Stimulated activated CD8-positive, alpha-beta memory T cell treated with anti-CD3 and anti-CD28 coated beads, Interleukin-4, amount 100 ng/mL, for 1 hour (primary cell): Measurements from ENCODE around the gene ANO7.
"Not testable (repeated sequence)": the region's sequence is repeated elsewhere in the genome, so short reads cannot be mapped to it uniquely, and the experiment has no call there.

Experiments used
- DNase-seq, 2 donors: peaks; one replicate each; pipeline ENCODE4 v3.0.0-alpha.2; 2020; ENCODE audit warnings: low read depth in 2 of 2, low spot score in 1 of 2

ANO7 gene

DNA sequence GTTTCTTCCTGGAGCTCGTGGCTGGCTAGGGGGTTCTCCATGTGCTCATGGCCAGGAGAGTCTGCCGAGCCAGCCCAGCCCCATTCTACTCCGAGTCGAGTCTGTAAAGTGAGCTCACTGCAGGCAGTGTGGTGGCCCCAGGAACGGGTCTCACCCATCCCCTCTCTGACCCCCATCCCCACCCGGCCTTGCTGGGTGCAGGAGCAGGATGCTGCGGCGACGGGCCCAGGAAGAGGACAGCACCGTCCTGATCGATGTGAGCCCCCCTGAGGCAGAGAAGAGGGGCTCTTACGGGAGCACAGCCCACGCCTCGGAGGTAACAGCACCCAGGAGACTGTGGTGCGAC is 1.4 kb downstream of the ANO7 start:
- no peak for DNase-seq

DNA sequence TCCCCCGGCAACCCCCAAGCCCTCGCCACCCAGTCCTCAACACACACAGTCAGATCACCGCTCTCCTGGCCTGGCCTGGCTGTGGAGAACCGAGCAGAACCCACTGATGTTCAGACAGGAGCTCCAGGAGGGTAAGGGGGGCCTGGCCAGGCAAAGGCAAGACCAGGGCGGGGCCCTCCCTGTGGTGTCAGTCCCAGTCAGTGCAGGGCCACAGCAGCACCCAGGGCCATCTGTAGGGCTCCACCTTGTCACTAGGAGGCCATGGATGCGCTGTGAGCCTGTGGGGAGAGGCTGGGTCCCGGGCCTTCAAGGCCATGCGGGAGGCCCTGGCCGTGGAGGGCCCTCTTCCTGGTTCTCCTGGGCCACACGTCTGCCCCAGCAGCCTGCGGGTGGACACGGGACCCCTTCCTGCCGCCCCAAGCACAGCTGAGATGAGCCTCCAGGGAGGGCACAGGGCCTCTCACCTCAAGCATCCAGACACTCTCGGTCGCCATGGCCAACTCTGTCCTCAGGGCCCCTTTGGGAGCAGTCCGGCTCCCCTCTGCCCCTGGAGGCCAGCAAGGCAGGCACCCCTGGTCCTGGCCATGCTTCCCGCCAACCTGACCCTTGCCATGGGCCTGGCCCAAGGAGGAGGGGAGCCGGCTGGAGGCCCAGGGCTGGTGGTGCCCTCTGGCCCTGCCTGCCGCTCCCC is 2.0 kb downstream of the ANO7 start:
- no peak for DNase-seq

DNA sequence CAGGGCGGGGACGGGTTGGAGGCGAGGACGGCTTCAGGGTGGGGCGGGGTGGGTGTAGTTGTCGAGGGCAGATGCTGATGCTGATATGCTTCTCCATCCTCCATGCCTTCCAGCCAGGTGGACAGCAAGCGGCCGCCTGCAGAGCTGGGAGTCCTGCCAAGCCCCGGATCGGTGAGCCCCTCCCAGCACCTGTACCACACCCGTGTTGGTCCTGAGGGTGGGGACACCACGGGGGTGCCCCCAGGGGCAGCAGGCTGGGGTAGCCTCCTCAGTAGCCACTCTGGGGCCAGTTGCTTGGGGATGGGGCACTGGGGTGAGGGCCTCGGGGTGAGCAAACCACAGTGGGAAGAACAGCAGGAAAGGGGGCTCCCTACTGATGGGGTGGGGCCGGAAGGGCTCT is 2.6 kb downstream of the ANO7 start:
- DNase-seq: no peak

DNA sequence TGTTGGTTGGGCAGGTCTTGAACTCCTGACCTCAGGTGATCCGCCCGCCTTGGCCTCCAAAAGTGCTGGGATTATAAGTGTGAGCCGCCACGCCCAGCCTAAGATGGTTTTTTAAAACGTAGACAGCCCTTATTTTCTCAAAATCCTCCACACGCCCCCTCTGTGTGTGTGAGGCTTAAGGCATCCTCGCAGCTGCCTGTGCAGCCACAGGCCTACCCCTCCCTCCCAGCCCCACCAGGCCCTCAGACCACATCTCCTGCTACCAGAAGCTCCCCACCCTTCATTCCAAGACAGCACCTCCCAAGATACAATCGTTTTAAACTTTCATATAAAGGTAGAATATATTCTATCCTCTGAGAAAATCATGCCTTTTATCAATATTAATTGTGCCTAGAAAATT is 4.8 kb downstream of the ANO7 start:
- DNase-seq: no peak

DNA sequence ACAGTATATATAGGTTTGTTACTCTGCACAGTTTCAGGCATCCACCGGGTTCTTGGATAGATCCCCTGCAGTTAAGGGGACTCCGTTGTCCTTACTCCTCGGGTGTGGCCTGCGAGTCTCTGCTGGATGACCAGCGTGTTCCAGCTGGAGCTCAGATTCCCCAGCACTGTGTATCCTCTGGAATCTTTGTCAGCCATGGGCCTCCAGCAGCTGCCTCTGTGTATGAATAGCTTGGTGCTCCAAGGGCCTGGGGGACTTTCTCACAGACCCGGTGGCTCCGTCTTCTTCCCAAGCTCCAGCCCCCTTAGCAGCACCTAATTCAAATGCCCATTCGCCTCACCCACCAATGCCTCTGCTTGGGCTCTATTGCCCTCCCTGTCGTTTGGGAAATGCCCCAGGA is 6.3 kb downstream of the ANO7 start:
- DNase-seq: no peak

DNA sequence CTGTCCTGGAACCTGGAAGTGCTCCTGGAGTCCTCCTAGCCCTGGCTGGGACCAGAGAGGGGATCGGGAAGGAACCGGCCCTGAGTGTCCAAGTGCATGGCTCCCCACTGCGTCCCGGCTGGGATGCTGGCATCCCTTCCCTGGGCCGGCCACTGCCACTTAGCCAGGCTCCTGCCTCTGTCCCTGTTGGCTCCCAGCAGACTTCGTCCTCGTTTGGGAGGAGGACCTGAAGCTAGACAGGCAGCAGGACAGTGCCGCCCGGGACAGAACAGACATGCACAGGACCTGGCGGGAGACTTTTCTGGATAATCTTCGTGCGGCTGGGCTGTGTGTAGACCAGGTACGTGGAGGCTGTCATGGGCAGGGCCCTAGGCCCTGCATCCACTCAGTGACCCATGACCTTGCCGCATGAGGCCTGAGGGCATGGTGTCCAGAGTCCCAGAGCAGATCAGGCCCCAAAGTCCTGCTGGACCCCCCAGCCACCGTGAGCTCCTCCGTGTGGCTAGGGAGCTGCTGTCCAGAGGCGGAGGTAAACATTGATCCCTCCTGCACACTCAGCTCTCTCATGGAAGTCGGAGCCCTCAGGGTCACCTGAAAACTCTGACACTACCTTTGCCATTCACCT is 7.1 kb downstream of the ANO7 start:
- DNase-seq: no peak

DNA sequence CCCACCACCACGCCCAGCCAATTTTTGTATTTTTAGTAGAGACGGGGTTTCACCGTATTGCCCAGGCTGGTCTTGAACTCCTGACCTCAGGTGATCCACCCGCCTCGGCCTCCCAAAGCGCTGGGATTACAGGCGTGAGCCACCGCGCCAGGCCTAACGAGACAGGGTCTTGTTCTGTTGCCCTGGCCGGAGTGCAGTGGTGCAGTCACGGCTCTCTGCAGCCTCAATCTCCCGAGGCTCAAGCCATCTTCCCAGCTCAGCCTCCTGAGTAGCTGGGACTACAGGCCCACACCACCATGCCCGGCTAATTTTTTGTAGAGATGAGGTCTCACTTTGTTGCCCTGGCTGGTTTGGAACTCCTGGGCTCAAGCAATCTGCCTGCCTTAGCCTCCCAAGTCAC is 8.8 kb downstream of the ANO7 start:
- not testable (repeated sequence) for DNase-seq

DNA sequence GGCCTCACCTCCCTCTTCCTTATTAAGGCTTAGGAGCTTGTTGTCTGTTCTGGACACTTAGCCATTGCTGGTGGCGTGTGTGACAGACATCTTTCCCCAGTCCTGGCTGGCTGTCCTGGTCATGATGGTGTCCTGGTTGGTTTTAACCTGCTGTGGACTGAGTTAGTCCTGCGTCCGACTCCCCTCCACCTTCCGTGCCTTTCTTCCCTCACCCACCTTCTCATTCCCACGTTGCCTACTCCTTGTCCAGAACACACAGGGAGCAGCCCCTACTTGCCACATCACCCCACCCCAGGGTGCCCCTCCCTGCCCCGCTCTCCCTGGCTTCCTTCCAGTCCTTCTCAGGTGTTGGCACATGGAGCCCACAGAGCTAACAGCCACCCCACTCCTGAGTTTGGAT is 9.5 kb downstream of the ANO7 start:
- DNase-seq: no peak

DNA sequence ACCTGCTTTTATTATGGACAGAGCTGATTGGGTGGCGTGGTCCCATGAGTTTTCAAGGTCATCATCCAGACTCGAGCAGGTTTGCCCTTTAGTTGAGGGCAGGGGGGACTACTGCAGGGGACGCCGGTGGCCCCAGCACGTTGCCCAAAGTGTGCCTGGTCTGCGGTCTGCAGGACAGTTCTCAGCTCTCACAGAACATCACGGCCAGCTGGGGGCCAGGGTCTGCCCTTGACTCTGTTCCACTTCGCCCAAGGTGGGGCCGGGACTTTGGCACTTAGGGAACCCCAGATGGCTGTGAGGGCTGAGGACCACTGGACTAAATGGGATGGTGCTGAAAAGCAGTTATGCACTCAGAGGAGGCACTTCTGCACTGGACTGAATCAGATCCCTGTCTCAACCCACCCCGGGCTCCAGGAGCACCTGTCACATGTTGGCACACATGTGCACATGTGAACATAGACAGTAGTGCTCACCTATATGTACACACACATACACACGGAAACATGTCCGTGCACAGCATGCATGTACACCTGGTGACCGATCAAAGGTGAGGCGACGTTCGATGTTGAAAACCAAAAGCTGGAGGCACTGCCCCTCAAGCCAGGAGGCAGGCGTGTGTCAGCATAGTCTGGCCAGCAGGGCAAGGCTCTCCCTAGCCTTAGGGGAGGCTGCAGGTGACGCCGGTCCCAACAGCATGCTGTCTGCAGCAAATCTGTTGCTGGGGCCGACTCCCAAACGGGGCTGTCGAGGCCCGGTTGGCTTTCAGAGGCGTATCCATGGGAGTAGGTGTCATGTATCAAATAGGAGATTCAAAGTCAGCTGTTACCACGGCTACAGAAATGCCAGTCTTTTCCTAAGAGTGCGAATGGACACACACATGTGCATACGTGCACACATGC is 10.2 kb downstream of the ANO7 start:
- DNase-seq: no peak

DNA sequence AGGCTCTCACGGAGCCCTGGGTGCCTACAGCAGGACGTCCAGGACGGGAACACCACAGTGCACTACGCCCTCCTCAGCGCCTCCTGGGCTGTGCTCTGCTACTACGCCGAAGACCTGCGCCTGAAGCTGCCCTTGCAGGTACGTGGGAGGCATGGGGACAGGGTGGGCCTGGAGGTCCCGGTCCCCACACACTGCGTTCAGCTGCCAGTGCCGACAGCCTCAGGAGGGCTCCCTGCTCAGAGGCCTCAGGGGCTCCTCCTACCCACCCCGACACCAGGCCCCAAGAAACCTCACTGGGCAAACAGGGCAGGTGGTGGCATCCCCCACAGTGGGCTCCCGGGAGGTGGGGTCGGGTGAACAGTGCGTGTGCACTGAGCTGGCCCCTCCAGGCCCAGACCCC is 10.8 kb downstream of the ANO7 start:
- DNase-seq: no peak

DNA sequence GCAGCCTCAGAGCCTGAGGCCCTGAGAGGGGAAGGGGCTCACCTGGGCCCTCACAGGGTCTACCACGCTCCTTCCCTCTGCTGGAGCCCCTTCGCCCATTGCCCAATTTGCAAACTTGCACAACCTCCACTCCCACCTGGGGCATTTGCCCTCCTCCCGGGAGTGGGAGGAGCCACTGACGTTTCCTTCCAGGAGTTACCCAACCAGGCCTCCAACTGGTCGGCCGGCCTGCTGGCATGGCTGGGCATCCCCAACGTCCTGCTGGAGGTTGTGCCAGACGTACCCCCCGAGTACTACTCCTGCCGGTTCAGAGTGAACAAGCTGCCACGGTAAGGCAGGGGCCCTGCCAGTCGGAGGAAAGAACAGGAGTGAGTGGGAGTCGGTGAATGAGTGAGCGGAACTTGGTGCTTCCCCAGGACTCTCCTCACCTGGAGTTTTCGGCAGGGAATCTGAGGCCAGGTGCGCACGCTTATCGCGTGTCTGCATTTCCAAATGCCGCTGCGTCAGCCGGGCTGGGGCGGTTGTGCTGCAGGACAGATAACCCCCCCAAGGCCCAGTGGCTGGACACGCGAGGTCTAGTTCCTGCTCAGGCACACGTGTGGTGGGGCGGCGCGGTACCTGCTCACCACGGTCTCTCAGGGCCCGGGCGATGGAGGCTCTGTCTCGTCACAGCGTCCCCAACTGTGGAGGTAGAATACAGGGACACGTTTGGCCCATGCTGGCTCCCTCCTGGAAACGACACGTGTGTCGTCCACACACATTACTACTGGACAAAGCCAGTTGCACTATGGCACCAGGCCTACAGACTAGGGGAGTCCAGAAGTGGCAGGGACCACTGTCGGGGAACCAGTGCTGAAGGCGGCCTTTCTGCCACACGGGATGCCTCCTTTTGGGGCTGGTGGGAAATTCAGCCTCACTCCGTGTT is 11.7 kb downstream of the ANO7 start:
- DNase-seq: no peak

DNA sequence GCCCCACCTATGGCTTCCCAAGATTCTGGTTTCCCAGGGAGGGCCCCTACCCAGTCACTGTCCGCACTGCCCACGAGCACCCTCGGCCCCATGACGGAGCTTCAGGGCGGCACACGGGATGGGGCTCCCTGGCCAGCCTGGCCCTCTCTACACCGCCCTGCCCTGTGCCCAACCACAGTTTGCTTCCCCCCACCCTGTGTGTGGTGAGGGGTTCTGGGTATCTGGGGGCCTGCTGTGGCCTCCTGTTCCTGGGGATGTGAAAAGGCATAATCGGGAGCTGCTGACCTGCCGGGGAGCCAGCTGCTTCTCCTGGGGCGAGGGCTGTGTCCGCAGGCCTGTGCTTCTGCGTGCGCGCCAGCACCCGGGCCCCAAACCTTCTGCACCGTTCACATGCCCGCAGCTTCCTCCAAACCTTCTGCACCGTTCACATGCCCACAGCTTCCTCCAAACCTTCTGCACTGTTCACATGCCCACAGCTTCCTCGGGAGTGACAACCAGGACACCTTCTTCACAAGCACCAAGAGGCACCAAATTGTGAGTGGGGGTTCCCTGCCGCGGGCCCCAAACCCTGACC is 12.4 kb downstream of the ANO7 start:
- DNase-seq: no peak

DNA sequence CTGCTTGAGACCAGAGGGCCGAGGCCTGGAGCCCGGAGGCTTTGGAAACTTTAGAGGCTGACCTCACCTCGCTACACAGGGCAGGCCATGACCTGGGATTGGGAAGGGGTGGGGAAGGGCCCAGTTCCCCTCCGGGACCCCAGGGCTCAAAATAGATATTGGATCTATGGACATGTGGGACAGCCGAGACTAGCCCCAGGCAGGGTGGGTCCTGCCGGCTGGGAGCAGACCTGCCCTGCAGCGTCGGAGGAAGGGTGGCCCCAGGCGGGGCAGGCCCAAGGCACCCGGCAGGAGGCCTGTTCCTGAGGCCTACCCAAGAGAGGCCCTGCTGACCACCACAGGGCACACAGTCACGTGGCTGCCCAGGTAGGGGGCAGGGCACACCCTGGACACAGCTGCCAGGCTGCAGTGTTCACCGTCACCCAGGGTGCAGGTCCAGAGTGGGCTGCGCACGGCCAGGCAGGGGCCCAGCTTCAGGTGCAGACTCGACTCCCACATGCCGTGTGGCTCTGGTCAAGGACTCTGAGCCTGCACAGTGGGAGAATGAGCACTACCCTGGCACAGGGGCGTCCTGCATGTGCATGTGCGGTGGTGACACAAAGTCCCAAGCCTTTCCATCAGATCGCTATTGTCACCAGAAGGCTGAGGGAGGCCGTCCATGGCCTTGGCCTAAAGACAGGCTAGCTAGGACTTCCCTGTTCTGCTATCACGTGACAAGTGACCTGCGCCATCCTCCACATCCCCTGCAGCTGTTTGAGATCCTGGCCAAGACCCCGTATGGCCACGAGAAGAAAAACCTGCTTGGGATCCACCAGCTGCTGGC is 13.2 kb downstream of the ANO7 start:
- no peak for DNase-seq

DNA sequence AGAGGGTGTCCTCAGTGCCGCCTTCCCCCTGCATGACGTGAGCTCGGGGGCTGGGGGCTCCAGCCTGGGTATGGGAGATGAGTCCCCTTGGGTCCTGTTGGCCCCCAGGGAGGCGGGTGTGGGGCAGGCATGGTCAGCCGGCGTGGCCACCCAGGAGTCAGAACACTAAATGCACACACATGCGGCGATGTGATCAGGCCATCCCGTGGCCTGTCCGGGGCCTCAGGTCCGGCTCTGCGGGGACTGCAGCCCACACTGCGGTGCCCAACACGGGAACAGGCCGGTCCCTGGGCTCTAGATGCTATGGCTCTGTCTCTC is 13.8 kb downstream of the ANO7 start:
- DNase-seq: no peak

DNA sequence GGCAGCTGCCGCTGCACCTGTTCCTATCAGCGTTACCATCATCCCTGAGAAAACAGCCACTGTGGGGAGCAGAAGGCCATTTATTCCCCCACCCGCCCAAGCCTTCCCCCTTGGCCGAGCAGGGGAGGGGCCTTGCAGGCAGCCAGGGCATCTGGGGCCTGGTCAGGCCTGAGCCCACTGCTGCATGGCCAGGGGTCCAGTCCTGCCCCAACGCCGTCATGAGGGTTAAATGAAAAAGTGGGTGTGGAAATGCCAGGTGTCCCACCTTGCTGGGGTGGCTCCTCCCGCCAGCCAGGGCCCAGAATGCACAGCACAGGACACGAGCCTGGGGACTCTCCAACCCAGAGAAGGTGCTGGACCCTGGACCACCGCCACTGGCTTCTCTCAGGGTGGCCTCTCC is 14.2 kb downstream of the ANO7 start:
- DNase-seq: no peak

DNA sequence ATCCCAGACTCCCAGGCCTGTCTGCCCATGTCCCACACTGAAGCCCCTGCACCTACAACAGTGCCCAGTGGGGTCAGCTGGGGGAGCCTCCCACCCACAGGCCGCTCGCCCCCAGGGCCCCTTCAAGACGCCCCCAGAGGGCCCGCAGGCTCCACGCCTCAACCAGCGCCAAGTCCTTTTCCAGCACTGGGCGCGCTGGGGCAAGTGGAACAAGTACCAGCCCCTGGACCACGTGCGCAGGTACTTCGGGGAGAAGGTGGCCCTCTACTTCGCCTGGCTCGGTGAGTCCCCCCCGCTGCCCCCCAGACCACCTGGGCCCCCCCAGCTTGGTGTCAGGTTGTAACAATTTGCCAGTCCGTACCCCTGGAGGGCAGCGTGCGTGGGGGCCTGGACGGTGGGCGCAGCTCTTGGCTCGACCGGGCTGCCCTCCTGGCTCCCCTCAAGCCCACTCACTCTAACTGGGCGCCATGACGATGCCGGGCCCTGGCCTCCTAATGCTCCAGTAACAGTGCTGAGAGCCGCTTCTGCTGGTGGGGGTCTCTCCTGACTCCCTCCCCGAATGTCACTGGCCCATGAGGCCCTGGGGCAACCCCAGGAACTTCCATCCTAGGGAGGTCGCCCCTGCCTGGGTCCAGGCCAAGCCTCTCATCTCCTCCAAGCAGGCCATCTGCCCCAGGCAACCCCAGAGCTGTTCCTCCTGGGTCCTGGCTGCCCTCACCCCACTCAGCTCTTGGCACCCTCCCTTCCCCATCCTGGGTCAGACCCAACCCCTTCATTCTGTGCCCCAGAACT is 14.9 kb downstream of the ANO7 start:
- no peak for DNase-seq

DNA sequence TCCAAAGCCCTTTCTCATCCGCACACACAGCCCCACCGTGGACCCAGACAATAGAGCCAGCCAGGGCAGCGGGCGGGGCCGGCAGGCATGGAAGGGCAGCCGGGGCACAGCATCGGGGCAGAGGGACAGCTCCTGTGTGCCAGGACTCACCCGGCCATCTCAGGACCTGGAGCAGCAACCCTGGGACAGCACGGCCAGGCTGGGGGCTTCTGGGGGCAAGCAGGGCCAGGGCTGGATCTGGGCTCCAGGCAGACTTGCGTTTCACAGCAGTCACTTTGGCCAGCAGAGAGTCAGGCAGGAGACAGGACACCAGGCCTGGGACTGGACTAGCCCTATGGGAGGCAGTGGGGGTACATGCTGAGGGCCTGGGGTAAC is 15.5 kb downstream of the ANO7 start:
- no peak for DNase-seq

DNA sequence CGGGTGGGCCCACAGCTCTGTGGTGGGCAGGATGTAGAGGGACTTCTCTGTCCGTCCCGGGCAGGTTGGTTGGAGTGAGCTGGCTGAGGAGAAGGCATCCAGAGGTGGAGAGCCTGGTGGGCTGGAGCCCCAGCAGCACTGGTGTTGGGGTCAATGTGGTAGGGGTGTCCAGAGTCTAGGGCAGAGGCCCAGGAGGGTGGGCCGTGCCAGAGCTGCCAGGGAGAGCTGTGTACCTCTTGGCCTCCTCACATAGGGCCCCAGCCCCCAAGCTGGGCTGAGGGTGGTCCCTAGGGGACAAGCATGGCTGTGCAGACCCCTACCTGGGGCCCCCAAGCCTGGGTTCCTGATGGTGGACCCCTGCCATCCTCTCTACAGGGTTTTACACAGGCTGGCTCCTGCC is 16.0 kb downstream of the ANO7 start:
- DNase-seq: no peak

DNA sequence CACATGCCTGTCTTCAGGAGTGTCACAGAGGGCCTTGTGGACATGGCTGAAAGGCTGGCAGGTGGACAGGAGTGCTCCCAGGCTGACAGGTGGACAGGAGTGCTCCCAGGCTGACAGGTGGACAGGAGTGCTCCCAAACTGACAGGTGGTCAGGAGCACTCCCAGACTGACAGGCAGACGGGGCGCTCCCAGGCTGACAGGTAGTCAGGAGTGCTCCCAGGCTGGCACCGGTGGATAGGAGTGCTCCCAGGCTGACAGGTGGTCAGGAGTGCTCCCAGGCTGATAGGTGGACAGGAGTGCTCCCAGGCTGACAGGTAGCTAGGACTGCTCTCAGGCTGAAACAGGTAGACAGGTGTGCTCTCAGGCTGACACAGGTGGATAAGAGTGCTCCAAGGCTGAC is 16.6 kb downstream of the ANO7 start:
- no peak for DNase-seq

DNA sequence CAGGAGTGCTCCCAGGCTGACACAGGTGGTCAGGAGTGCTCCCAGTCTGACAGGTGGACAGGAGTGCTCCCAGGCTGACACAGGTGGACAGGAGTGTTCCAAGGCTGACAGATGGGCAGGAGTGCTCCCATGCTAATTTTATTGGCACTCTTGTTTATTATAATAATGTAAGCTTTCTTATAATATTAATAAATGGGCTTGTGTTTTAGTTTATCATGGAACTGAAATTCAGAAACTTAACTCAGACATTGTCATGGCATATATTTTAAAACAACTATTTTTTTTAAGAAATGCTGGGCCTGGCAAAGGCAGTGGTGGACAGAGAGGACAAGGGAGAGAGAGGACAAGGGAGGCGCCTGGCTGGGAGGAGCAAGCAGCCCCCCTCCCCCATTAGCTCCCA is 18.7 kb downstream of the ANO7 start:
- DNase-seq: no peak
